HG03280 (cell line): ENCODE data around the gene MYL7.
"Not testable (repeated sequence)": the region's sequence is repeated elsewhere in the genome, so short reads cannot be mapped to it uniquely, and the experiment has no call there.

Source experiments
- ATAC-seq: cut with Tn5 transposase; IDR thresholded peaks from one replicate; pipeline ENCODE4 v1.9.1; 2021; ENCODE audit warnings: mild to moderate bottlenecking, moderate library complexity; ENCODE audit not compliant: unreplicated experiment

MYL7 gene

GRCh38 chr7:44133295-44133694, 7.8 kb downstream of the MYL7 start:
- no peak for ATAC-seq

- ATAC-seq = no peak
Observed at GRCh38 chr7:44132039-44132438, 9.1 kb downstream of the MYL7 start.

GRCh38 chr7:44131173-44132029, 9.7 kb downstream of the MYL7 start:
- ATAC-seq = no peak

- no peak for ATAC-seq
Observed at GRCh38 chr7:44128721-44129582, 12.2 kb downstream of the MYL7 start.

- no peak for ATAC-seq
Observed at GRCh38 chr7:44127161-44127560, 14.0 kb downstream of the MYL7 start.

GRCh38 chr7:44126574-44126973, 14.6 kb downstream of the MYL7 start:
- ATAC-seq = not testable (repeated sequence)

- ATAC-seq = no peak
Observed at GRCh38 chr7:44124822-44125202, 16.3 kb downstream of the MYL7 start.

- peak; percentile 98 for ATAC-seq
Observed at GRCh38 chr7:44123190-44124003, 17.7 kb downstream of the MYL7 start, which contains the start of gene POLD2. TSS of gene POLD2 (minus strand) at chr7:44123548. CDS start at chr7:44122053, 1,495 bp downstream.

- ATAC-seq = no peak
Observed at GRCh38 chr7:44122529-44122928, 18.6 kb downstream of the MYL7 start.

GRCh38 chr7:44121761-44122420, 19.2 kb downstream of the MYL7 start:
- ATAC-seq = no peak

- ATAC-seq = no peak
Observed at GRCh38 chr7:44120395-44120794, 20.7 kb downstream of the MYL7 start.

- no peak for ATAC-seq
Observed at GRCh38 chr7:44119829-44120380, 21.2 kb downstream of the MYL7 start.

- ATAC-seq = no peak
Observed at GRCh38 chr7:44117801-44118429, 23.2 kb downstream of the MYL7 start.

GRCh38 chr7:44116789-44117666, 24.1 kb downstream of the MYL7 start:
- no peak for ATAC-seq

- ATAC-seq = no peak
Observed at GRCh38 chr7:44116087-44116788, 24.9 kb downstream of the MYL7 start.

GRCh38 chr7:44114586-44115310, 26.4 kb downstream of the MYL7 start:
- no peak for ATAC-seq

GRCh38 chr7:44113764-44114354, 27.3 kb downstream of the MYL7 start:
- ATAC-seq = no peak
